RCC 7860 (cell line): ENCODE results near the gene TBC1D23.
A peak's percentile ranks its signal among the peaks of the same experiment; 100 is the strongest.
"Not testable (repeated sequence)": the region's sequence is repeated elsewhere in the genome, so short reads cannot be mapped to it uniquely, and the experiment has no call there.

Experiments
- DNase-seq: peaks from one replicate; pipeline ENCODE4 v3.0.0-alpha.2; 2015; ENCODE audit warnings: low spot score
- FAIRE-seq: peaks from 2 replicates; lab custom pipeline; 2012; peaks lifted over from hg19 to GRCh38; lab: Jason Lieb, UNC

TBC1D23 gene

DNA sequence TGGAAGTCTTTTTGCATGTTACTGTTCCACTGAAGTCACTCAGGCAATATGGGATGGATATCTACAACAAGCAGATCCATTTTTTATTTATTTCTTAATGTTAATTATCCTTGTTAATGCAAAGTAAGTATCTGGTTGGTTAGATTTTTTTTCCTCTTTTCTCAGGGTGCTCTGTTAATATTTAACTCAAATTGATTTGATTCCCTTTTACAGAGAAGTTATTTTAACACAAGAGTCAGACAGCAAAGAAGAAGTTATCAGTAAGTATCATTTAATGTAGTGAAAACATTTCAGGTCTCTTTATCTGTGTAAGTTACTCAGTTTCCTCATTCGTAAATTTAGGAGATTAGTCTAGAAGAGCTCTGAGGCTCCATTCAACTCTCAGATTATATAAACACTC, 34.3 kb downstream of the TBC1D23 start:
- no peak for DNase-seq
- FAIRE-seq, result peak; percentile 48

GRCh38 chr3:100297784-100298183, 37.0 kb downstream of the TBC1D23 start:
- FAIRE-seq (peak; percentile 97), DNase-seq (peak; percentile 61)

- FAIRE-seq, result no peak
- no peak for DNase-seq
Observed at GRCh38 chr3:100299016-100299415, 38.2 kb downstream of the TBC1D23 start.

GRCh38 chr3:100306695-100307094, 45.9 kb downstream of the TBC1D23 start:
- no peak for FAIRE-seq

DNA sequence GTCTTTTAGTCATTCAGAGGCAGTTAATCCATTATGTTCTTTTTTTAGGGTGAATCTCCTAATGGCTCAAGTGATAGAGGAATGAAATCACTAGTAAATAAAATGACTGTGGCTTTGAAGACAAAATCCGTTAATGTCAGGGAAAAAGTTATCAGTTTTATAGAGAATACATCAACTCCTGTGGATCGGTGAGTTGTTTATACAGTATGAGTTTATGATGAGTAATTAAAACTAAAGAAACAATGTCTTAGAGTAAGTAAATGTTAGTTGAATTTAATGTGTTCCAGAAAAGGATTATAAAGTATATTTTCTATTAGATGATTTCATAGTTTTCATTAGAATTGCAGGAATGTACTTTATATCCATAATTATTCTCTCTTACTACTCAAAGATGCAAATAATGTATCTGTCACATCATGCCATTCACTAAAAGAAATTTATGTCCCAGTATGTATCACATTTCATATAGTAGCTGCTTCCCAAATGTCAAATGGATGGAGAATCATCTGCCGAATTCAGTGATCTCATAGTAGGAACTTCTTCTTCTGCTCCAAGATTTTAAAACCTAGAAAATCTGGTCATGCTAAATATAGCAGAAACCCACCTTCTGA, 49.7 kb downstream of the TBC1D23 start:
- no peak for DNase-seq
- peak; percentile 33 for FAIRE-seq

More at GRCh38 chr3:100306695-100307094, 45.9 kb downstream of the TBC1D23 start:
- DNase-seq, result no peak

- FAIRE-seq (no peak), DNase-seq (no peak)
Observed at GRCh38 chr3:100311011-100311410, 50.2 kb downstream of the TBC1D23 start.

GRCh38 chr3:100316641-100317069, 55.9 kb downstream of the TBC1D23 start:
- peak; percentile 23 for FAIRE-seq

GRCh38 chr3:100317912-100318311, 57.1 kb downstream of the TBC1D23 start:
- FAIRE-seq, result no peak
- no peak for DNase-seq

More at GRCh38 chr3:100316641-100317069, 55.9 kb downstream of the TBC1D23 start:
- DNase-seq, result peak; percentile 33

- DNase-seq (no peak), FAIRE-seq (no peak)
Observed at GRCh38 chr3:100319951-100320350, 59.2 kb downstream of the TBC1D23 start.

- no peak for DNase-seq
- FAIRE-seq, result no peak
Observed at GRCh38 chr3:100324044-100324443, 63.3 kb downstream of the TBC1D23 start.

DNA sequence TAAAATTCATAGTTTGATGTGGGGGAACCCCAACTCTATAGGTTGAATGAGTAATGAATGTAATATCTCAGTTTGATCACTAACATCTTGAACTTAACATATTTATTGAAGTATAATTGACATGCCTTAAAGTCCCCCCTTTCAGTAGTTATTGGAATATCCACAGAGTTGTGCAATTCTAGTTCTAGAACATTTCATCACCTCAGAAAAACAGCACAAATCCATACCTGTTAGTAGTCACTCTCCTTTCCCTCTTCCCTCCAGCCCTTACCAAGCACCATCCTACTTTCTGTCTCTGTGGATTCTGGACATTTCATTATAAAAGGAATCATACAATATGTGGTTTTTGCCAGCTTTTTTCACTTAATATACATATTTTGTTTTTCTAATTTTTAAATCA, 65.0 kb downstream of the TBC1D23 start:
- DNase-seq (no peak), FAIRE-seq (no peak)

DNA sequence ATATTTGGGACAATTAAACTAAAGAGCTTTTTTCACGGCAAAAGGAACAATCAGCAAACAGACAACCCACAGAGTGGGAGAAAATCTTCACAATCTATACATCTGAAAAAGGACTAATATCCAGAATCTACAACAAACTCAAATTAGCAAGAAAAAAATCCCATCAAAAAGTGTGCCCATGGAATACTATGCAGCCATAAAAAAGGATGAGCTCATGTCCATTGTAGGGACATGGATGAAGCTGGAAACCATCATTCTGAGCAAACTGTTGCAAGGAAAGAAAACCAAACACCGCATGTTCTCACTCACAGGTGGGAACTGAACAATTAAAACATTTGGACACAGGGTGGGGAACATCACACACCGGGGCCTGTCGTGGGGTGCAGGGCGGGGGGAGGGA, 66.6 kb downstream of the TBC1D23 start:
- not testable (repeated sequence) for DNase-seq, FAIRE-seq

GRCh38 chr3:100329800-100330489, 69.2 kb downstream of the TBC1D23 start:
- DNase-seq (no peak), FAIRE-seq (no peak)

DNA sequence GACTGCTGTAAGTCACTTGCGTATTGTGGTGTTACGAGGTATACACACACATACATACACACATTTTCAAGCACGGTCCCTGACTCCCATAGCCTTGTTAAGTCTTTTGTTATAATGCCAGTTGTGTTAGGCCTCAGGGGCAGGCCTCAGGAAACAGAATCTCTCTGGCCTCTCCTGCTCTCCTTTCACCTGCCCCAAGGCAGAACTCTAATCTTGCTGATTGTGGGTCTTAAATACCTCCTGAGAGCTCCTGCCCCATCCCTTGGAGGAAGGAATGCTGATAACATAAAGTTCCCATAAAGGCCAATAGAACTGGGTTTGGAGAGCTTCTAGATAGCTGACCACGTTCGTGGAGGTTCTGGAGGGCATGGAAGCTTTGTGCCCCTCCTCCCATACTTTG, 69.9 kb downstream of the TBC1D23 start:
- FAIRE-seq, result no peak

DNA sequence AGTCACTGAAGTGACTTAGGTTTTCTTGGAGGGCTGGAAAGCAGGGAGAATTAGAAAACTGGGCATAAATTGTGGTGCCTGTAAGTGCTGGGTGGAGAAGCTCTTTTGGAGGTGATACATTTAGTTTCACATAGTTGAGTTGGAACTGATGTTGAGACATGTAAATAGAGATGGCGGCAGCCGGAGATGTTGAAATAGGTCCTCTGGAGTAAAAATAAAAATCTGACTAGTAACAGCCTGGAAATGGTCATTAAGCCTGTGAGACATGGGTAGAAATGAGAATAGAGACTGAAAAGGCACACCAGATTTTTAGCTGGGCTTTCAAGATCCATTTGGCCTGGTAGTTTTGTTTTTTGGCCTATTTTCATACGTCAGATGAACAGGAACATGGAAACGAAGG, 70.9 kb downstream of the TBC1D23 start:
- DNase-seq (no peak), FAIRE-seq (no peak)

More for the DNA sequence above, 69.9 kb downstream of the TBC1D23 start:
- DNase-seq, result no peak

DNA sequence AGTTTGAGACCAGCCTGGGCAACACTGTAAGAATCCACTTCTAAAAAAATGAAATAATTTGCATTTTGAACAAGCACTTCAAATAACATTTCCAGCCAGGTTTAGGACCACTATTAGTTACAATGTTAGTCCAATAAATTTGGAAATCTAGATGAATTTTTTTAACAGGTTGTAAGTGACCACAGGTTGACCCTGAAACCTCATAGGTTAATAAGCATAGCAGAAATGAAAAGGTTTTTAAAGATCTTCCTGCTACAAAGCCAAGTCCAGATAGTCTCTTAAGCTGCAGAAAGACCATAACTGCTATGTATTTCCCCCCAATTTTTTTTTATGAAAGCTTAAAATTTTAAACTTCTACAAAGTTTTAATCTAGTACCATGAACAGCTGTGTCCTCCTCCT, 72.3 kb downstream of the TBC1D23 start:
- FAIRE-seq (no peak), DNase-seq (no peak)

- DNase-seq (no peak), FAIRE-seq (no peak)
Observed at GRCh38 chr3:100333970-100334487, 73.2 kb downstream of the TBC1D23 start.

DNA sequence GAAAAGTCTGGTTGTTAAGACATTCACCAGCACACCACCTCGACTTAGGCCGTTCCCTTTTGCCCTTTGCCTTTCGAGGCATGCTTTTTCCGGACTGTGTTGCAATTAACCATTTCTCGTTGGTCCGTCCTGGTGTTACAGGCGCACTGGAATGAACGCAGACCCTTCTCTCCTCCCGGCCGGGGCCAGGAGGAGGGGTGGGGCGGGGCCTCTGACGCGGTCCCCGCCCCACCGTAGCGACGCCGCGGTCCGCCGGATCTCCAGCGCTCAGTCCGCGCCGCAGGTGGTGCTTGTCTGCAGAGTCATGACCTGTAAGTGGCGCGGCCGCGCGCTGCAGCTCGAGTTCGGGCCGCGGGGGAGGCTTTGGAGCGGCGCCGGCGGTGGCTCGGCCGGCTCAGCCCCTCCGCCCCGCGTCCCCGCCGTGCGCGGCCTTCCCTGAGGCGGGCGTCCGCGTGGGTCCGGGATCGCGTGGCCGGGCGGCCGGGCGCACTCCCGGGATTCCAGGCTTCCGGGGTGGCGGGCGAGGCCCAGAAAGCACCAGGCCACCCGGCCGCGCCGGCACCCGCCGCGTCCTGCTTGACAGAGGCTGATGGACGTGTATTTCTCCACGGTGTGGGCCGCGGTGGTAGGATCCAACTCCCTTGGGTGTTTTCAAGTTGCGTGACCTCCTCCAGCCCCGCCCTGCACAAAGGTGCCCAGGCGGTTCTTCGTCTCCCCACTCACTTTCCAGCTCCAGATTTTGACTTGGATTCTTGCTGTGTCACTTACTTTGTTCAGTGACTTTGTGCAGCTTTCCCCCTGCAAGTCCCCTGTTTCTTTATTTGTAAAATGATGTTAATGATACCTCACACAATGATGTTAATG, 73.9 kb downstream of the TBC1D23 start, which contains the start of gene NIT2:
NIT2 (plus strand) TSS at position 270 of the 864 bp plus-strand sequence; CDS start at position 305, 35 bp downstream.
- DNase-seq (peak; percentile 75), FAIRE-seq (no peak)

GRCh38 chr3:100335434-100335833, 74.6 kb downstream of the TBC1D23 start:
- FAIRE-seq (no peak), DNase-seq (peak; percentile 70)

DNA sequence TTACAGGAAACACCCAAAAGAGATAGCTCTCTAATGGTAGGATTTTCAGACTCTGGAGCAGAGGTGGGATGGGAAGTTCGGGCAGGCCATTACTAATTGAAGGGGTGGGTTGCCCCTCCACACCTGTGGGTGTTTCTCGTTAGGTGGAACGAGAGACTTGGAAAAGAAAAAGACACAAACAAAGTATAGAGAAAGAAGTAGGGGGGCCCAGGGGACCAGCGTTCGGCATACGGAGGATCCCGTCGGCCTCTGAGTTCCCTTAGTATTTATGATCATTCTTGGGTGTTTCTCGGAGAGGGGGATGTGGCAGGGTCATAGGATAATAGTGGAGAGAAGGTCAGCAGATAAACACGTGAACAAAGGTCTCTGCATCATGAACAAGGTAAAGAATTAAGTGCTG, 75.4 kb downstream of the TBC1D23 start:
- FAIRE-seq, DNase-seq: not testable (repeated sequence)

DNA sequence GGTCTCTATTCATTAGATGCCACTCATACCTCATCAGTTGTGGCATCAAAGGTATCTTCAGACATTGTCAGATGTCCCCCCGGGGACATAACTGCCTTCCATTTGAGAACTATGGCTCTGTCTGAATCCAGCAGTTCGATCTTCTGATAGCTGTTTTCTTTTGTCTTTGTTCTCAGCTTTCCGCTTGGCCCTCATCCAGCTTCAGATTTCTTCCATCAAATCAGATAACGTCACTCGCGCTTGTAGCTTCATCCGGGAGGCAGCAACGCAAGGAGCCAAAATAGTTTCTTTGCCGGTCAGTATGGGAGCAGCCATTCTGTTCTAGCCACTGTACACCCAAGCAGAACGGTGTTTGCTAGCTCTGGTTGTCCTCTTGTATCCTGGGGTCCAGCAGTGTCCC, 78.1 kb downstream of the TBC1D23 start:
- FAIRE-seq, result no peak

More for the DNA sequence above, 78.1 kb downstream of the TBC1D23 start:
- no peak for DNase-seq
